Left lobe of liver (tissue), 2 donors: ENCODE results near the gene LSS. TPM values are rescaled to one million over a fixed set of nuclear protein-coding genes. Genes with fewer than 3 reads are reported as not detected.
"Not testable (repeated sequence)": the region's sequence is repeated elsewhere in the genome, so short reads cannot be mapped to it uniquely, and the experiment has no call there.

Experiments used
- ATAC-seq: fragments of 200-7000 bp; cut with Tn5 transposase; one replicate; pipeline ENCODE4 v1.9.1; 2020; ENCODE audit warnings: mild to moderate bottlenecking, moderate library complexity
- DNase-seq: peaks from one replicate; pipeline ENCODE4 v3.0.0-alpha.2; 2020; ENCODE audit warnings: low spot score
- total RNA-seq: library from RNA; stranded (reverse); gene quantifications from one replicate; pipeline ENCODE4 v1.2.1, GENCODE V29; 2021
- donor health status: DM: no; HTN: no; CAD: no; lungs with moderate emphysema.
- donor health status: DM: no; HTN: yes; CAD: no.

LSS gene
- total RNA-seq, 1 donor from 2014 or later, result 67.9 TPM

GRCh38 chr21:46188226-46189212 lies 40.1 kb downstream of the LSS start:
- ATAC-seq (peak; percentile 31), DNase-seq (no peak)

GRCh38 chr21:46187814-46188213 lies 40.8 kb downstream of the LSS start:
- no peak for DNase-seq
- no peak for ATAC-seq

- DNase-seq (no peak), ATAC-seq (no peak)
Observed at GRCh38 chr21:46187261-46187660, 41.3 kb downstream of the LSS start.

DNA sequence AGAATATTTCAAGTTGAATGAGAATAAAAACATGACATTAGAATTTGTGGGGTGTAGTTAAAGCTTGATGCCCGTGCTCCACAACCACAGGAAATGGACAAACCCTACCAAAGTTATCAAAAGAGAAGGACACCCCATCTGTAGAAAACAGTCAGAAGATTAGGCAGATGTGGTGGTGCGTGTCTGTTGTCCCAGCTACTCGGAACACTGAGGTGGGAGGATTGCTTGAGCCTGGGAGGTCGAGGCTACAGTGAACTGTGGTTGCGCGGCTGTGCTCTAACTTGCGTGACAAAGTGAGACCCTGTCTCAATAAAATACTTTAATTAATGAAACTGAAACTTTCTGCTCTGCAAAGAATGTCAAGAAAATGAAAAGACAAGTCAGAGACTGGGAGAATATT lies 42.9 kb downstream of the LSS start:
- DNase-seq (no peak), ATAC-seq (no peak)

- ATAC-seq (no peak), DNase-seq (no peak)
Observed at GRCh38 chr21:46184625-46185555, 43.7 kb downstream of the LSS start.

GRCh38 chr21:46183910-46184624 lies 44.5 kb downstream of the LSS start, which contains the start of gene SPATC1L:
Gene SPATC1L, minus strand, starts transcription at chr21:46184459. Its CDS starts 1,643 bp downstream, at chr21:46182816.
- ATAC-seq (no peak), DNase-seq (no peak)

DNA sequence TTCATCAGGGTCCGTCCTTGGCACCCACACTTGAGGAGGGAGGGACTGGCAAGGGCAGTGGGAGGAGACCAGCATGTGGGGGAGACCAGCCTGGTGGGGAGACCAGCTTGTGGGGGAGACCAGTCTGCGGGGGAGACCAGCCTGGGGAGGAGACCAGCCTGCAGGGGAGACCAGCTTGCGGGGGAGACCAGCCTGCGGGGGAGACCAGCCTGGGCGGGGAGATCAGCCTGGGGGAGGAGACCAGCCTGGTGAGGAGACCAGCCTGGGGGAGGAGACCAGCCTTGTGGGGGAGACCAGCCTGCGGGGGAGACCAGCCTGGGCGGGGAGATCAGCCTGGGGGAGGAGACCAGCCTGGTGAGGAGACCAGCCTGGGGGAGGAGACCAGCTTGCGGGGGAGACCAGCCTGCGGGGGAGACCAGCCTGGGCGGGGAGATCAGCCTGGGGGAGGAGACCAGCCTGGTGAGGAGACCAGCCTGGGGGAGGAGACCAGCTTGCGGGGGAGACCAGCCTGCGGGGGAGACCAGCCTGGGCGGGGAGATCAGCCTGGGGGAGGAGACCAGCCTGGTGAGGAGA lies 45.2 kb downstream of the LSS start:
- DNase-seq, ATAC-seq: not testable (repeated sequence)

DNA sequence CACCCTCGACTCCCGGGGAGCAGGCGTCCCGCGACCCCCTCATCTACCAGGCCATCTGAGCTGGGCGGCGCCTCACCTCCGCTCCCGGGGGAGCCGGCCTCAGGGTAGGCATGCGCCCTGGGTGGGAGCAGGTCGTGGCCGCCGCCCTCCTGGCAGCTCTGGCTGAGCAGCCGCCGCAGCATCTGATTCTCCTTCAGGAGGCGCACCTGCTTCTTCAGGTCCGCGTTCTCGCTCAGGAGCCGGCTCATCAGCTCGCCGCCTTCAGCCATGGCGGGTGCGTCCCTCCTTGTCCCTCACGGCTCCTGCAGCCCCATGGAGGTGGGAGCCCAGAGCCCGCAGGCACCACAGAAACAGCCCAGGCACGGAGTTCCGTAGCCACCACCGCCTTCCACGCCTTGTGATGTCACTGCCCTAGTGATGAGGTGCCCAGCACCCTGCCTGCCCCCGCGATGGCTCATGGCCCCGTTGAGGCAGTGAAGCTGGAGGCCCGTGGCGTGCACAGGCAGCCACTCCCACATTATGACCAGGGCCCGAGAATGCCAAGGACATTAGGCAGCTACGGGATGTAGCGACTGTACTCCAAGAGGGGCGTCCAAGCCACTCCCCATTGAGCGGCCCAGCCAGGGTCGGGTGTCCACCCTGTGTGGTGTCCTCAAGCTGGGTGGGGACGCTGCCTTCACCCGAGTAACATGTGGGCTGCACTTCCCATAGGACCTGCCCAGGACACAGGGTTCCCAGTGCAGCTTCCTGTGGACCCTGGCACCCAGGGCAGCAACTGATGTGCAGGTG lies 45.8 kb downstream of the LSS start:
- ATAC-seq (no peak), DNase-seq (no peak)

DNA sequence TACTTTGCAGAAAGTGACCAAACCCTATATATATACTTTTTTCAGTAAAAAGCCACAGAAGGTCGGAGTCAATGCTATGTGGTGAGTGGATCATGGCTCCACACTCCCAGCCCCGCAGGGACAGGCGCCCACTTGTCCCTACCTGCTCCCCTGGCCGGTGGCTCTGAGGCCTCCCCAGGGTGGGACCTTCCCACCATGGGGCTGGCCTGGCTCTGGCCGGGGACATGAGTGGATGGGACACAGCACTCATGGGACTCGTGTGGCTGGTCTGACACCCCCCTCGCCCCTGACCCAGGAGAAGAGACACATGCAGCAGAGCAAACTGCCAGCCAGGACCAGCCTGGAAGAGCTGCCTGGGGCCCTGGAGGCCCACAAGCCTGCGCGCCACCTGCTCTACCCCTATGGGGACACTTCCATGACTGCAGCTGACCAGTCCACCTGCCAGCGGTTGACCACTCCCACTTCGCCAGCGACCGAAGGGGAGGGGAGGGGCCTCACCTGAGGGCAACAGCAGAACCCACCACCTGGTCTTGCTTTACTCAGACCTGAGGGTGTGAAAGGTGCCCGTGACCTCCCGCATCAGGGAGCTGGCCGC lies 46.5 kb downstream of the LSS start:
- no peak for ATAC-seq

GRCh38 chr21:46181436-46181835 lies 47.1 kb downstream of the LSS start:
- DNase-seq (no peak), ATAC-seq (no peak)

More for the DNA sequence above, 46.5 kb downstream of the LSS start:
- no peak for DNase-seq

DNA sequence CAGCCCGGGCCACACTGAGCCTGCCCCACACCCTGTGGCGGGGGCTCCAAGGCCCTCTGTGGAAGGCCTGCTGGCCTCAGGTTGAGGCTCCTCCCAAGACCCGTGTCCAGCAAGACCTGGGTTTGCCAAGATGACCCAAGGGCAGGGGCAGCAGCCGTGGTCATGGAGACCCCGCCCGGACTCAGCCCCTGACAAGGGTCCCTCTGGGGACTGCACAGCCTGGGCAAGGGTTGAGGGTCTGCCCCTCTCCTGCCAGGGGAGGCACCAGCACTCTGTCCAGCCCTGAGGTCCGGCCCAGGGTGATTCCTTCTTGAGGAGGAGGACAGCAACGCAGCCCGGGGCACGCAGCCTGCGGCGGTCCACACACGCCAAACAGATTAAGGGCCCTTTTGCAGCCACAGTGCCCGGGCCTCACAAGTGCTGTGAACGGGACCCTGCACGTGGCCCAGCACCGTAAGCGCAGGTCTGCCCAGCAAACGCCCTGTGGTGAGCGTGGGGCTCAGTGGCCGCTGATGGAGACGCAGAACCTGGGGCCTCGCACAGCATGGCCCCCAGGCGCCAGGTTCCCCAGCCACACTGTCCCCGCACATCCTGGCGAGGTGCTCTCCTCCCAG lies 47.7 kb downstream of the LSS start:
- ATAC-seq (peak; percentile 5), DNase-seq (no peak)

GRCh38 chr21:46180079-46180722 lies 48.4 kb downstream of the LSS start:
- ATAC-seq (peak; percentile 5), DNase-seq (no peak)

DNA sequence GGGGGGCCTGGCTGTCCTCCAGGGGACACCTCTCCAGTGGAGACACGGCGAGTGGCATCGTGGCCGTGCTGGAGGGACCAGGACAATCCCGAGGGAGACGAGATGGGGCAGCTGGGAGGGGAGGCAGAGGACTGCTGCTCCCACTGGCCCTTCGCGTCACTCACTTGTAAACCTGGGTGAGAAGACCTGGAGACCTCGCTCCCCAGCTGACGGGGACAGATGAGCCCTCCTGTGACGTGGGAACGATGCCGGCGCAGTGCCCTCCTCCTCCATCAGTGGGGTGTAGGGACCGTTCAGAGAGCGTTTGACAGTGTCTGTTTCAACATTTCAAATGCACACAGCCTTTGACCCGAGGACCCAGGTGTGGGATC lies 48.9 kb downstream of the LSS start:
- DNase-seq (no peak), ATAC-seq (peak; percentile 78)

DNA sequence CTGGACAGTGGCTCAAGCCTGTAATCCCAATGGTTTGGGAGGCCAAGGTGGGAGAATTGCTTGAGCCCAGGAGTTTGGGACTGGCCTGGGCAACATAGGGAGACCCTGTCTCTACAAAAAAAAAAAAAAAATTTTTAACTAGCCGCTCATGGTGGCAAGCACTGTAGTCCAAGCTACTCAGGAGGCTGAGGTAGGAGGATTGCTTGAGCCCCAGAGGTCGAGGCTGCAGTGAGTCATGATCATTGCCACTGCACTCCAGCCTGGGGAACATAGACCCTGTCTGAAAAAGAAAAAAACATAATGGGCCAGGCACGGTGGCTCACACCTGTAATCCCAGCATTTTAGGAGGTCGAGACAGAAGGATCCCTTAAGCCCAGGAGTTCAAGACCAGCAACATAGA lies 49.6 kb downstream of the LSS start:
- DNase-seq, result no peak
- no peak for ATAC-seq

DNA sequence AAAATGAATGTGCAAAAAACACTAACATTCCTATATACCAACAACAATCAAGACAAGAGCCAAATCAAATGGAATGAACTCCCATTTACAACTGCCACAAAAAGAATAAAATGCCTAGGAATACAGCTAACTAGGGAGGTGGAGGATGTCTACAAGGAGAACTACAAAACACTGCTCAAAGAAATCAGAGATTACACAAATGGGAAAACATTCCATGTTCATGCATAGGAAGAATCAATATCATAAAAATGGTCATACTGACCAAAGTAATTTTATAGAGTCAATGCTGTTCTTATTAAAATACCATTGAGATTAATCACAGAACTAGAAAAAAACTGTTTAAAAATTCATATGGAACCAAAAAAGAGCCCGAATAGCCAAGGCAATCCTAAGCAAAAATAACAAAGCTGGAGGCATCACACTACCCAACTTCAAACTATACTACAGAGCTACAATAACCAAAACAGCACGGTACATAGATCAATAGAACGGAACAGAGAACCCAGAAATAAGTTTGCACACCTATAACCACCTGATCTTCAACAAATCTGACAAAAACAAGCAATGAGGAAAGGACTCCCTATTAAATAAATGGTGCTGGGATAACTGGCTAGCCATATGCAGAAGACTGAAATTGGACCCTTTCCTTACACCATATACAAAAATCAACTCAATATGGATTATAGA lies 52.0 kb downstream of the LSS start:
- not testable (repeated sequence) for DNase-seq, ATAC-seq

- DNase-seq, result no peak
- ATAC-seq, result no peak
Observed at GRCh38 chr21:46173573-46173972, 55.0 kb downstream of the LSS start.

DNA sequence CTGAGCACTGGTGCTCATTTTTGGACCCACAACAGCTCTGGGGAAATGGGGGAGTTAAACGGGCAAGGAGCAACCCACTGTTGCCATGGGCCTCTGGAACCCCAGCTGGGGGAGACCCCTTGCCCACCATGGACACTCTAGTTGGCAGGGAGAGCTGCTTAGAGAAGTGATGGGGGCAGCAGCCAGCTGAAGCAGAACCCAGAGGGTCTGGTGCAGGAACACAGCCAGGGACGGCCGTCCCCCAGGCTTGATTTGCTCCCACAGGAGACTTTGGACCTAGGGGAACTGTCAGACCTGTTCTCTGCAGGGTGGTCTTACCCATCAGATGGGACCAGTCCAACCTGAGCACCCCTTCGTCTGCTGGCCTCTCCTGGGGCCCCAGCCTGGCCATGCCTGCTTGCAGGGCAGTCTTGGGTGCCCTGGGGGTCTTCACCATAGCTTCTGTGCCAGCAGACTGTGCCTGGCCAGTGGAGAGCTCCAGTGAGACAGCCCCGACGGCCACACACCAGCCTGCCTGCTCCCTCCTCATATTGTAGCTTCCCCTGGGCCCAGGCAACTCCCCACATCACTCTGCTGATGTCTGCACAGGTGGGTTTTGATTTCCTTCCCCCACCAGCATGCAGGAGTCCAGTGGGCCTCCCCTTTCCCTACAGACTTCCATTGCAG lies 55.6 kb downstream of the LSS start:
- ATAC-seq (no peak), DNase-seq (peak; percentile 40)
